ENCODE results near the gene FAT1. TPM values are rescaled to one million over a fixed set of nuclear protein-coding genes. Genes with fewer than 3 reads are reported as not detected.
"Not testable (repeated sequence)": the region's sequence is repeated elsewhere in the genome, so short reads cannot be mapped to it uniquely, and the experiment has no call there.

FAT1 gene
- 139 TPM for polyA plus RNA-seq (2012; ENCODE audit: insufficient read depth, insufficient read length)

GRCh38 chr4:186723292-186724057 is at the start of gene FAT1:
Gene FAT1, minus strand, starts transcription at chr4:186723856. Its CDS starts 14,029 bp downstream, at chr4:186709827.
- DNase-seq (ENCODE audit: low read depth, low spot score): peak; percentile 67
- peak within 1 kb of the TSS; percentile 83 for H3K4me3 ChIP-seq (ENCODE audit: low read length)

GRCh38 chr4:186772936-186773487 is 49.4 kb upstream of the FAT1 start:
- no peak overlapping the region for H3K4me3 ChIP-seq (ENCODE audit: low read length)
- no peak for DNase-seq (ENCODE audit: low read depth, low spot score)

- H3K4me3 ChIP-seq (ENCODE audit: low read length): no peak overlapping the region
- DNase-seq (ENCODE audit: low read depth, low spot score): no peak
Observed at GRCh38 chr4:186771624-186772023, 48.0 kb upstream of the FAT1 start.

GRCh38 chr4:186770481-186771175 is 47.0 kb upstream of the FAT1 start:
- H3K4me3 ChIP-seq (ENCODE audit: low read length): no peak overlapping the region
- no peak for DNase-seq (ENCODE audit: low read depth, low spot score)

GRCh38 chr4:186767794-186768193 is 44.1 kb upstream of the FAT1 start:
- H3K4me3 ChIP-seq (ENCODE audit: low read length): no peak overlapping the region
- DNase-seq (ENCODE audit: low read depth, low spot score): no peak

GRCh38 chr4:186765673-186766546 is 42.3 kb upstream of the FAT1 start:
- H3K4me3 ChIP-seq (ENCODE audit: low read length): no peak overlapping the region
- no peak for DNase-seq (ENCODE audit: low read depth, low spot score)

- DNase-seq (ENCODE audit: low read depth, low spot score): no peak
- H3K4me3 ChIP-seq (ENCODE audit: low read length): no peak overlapping the region
Observed at GRCh38 chr4:186765138-186765537, 41.5 kb upstream of the FAT1 start.

GRCh38 chr4:186764457-186764856 is 40.8 kb upstream of the FAT1 start:
- no peak overlapping the region for H3K4me3 ChIP-seq (ENCODE audit: low read length)
- no peak for DNase-seq (ENCODE audit: low read depth, low spot score)

- no peak for DNase-seq (ENCODE audit: low read depth, low spot score)
- H3K4me3 ChIP-seq (ENCODE audit: low read length): no peak overlapping the region
Observed at GRCh38 chr4:186762865-186763264, 39.2 kb upstream of the FAT1 start.

GRCh38 chr4:186762361-186762760 is 38.7 kb upstream of the FAT1 start:
- no peak overlapping the region for H3K4me3 ChIP-seq (ENCODE audit: low read length)
- no peak for DNase-seq (ENCODE audit: low read depth, low spot score)

GRCh38 chr4:186761956-186762355 is 38.3 kb upstream of the FAT1 start:
- not testable (repeated sequence) for DNase-seq (ENCODE audit: low read depth, low spot score); H3K4me3 ChIP-seq (ENCODE audit: low read length)

GRCh38 chr4:186761393-186761792 is 37.7 kb upstream of the FAT1 start:
- H3K4me3 ChIP-seq (ENCODE audit: low read length): no peak overlapping the region
- no peak for DNase-seq (ENCODE audit: low read depth, low spot score)

- no peak for DNase-seq (ENCODE audit: low read depth, low spot score)
- H3K4me3 ChIP-seq (ENCODE audit: low read length): no peak overlapping the region
Observed at GRCh38 chr4:186760576-186760975, 36.9 kb upstream of the FAT1 start.

GRCh38 chr4:186759990-186760389 is 36.3 kb upstream of the FAT1 start:
- no peak overlapping the region for H3K4me3 ChIP-seq (ENCODE audit: low read length)
- no peak for DNase-seq (ENCODE audit: low read depth, low spot score)

GRCh38 chr4:186758929-186759682 is 35.5 kb upstream of the FAT1 start:
- DNase-seq (ENCODE audit: low read depth, low spot score): no peak
- no peak overlapping the region for H3K4me3 ChIP-seq (ENCODE audit: low read length)

GRCh38 chr4:186757696-186758355 is 34.2 kb upstream of the FAT1 start:
- no peak overlapping the region for H3K4me3 ChIP-seq (ENCODE audit: low read length)
- DNase-seq (ENCODE audit: low read depth, low spot score): no peak

- not testable (repeated sequence) for H3K4me3 ChIP-seq (ENCODE audit: low read length); DNase-seq (ENCODE audit: low read depth, low spot score)
Observed at GRCh38 chr4:186756550-186756949, 32.9 kb upstream of the FAT1 start.

Data from Jurkat, Clone E6-1 (cell line).